Neural cell (in vitro differentiated cells): ENCODE measurements around the gene TREM1.

Source experiments
- CTCF ChIP-seq: fragments of 450-650 bp; IDR thresholded peaks from 2 replicates; pipeline ENCODE4 v1.5.1; 2014; ENCODE audit warnings: antibody characterized with exemption, mild to moderate bottlenecking, moderate library complexity; ENCODE audit not compliant: poor library complexity, severe bottlenecking
- EP300 ChIP-seq: fragments of 450-650 bp; conservative IDR thresholded peaks from 2 replicates; pipeline ENCODE4 v1.6.1; 2014; ENCODE audit warnings: antibody characterized with exemption, mild to moderate bottlenecking, moderate library complexity; ENCODE audit not compliant: poor library complexity, severe bottlenecking
- EZH2 ChIP-seq: fragments of 200-600, 300-800 bp; shearing (Covaris generic), sonication (generic); IDR thresholded peaks from 2 replicates; pipeline ENCODE4 v1.6.1; 2014; ENCODE audit warnings: antibody characterized with exemption, low read length, borderline replicate concordance, mild to moderate bottlenecking; ENCODE audit not compliant: insufficient read depth, poor library complexity, severe bottlenecking
- POLR2AphosphoS5 ChIP-seq: IDR thresholded peaks from 2 replicates; pipeline ENCODE4 v1.6.1; 2012

- no peak for TF ChIP-seq CTCF
- no peak for TF ChIP-seq POLR2AphosphoS5
- TF ChIP-seq EZH2: no peak
- TF ChIP-seq EP300: no peak
These were observed 2.3 kb upstream of the TREM1 start for GRCh38 chr6:41288754-41289129.
